DOHH2 (cell line): ENCODE measurements around the gene OSBPL10.

ENCODE experiments used
- H3F3A ChIP-seq: fragments of 200-600 bp; sonication (generic), shearing (Covaris generic); 2 replicates; pipeline ENCODE4 v1.6.0; 2016; ENCODE audit warnings: antibody characterized with exemption, mild to moderate bottlenecking; ENCODE audit not compliant: control insufficient read depth, insufficient read depth
- H3K27ac ChIP-seq: fragments of 200-600 bp; sonication (generic); 2 replicates; pipeline ENCODE4 v1.5.1; 2014; ENCODE audit warnings: low read depth, mild to moderate bottlenecking, low read length, moderate library complexity
- H3K27me3 ChIP-seq: fragments of 200-600 bp; sonication (generic); 2 replicates; pipeline ENCODE4 v1.6.1; 2014; ENCODE audit warnings: mild to moderate bottlenecking, low read length, mixed read lengths; ENCODE audit not compliant: control insufficient read depth
- H3K36me3 ChIP-seq: fragments of 200-600 bp; sonication (generic); 2 replicates; pipeline ENCODE4 v1.6.1; 2014; ENCODE audit warnings: mild to moderate bottlenecking, low read length, moderate library complexity, mixed read lengths; ENCODE audit not compliant: control insufficient read depth
- H3K4me1 ChIP-seq: fragments of 200-600 bp; sonication (generic); 2 replicates; pipeline ENCODE4 v1.6.1; 2014; ENCODE audit warnings: mild to moderate bottlenecking, low read length, mixed read lengths; ENCODE audit not compliant: control insufficient read depth
- H3K4me2 ChIP-seq: fragments of 200-600 bp; sonication (generic); 2 replicates; pipeline ENCODE4 v1.6.0; 2014; ENCODE audit warnings: mild to moderate bottlenecking, low read length, moderate library complexity
- H3K4me3 ChIP-seq: fragments of 200-600 bp; sonication (generic); 2 replicates; pipeline ENCODE4 v1.5.1; 2014; ENCODE audit warnings: mild to moderate bottlenecking, low read length, mixed read lengths
- H3K79me2 ChIP-seq: fragments of 200-600 bp; sonication (generic); 2 replicates; pipeline ENCODE4 v1.6.1; 2014; ENCODE audit warnings: mild to moderate bottlenecking, low read length, mixed read lengths; ENCODE audit not compliant: control insufficient read depth
- H3K9me2 ChIP-seq: fragments of 200-600 bp; sonication (generic); replicated peaks from 2 replicates; pipeline ENCODE4 v1.6.1; 2014; ENCODE audit warnings: mild to moderate bottlenecking, low read length, mixed read lengths; ENCODE audit not compliant: control insufficient read depth
- H3K9me3 ChIP-seq: fragments of 200-600 bp; sonication (generic); 2 replicates; pipeline ENCODE4 v1.6.1; 2014; ENCODE audit warnings: antibody characterized with exemption, low read length, mixed read lengths; ENCODE audit not compliant: control insufficient read depth, insufficient read depth
- H4K20me1 ChIP-seq: fragments of 200-600 bp; sonication (generic); 2 replicates; pipeline ENCODE4 v1.6.0; 2014; ENCODE audit warnings: low read depth, mild to moderate bottlenecking, antibody characterized with exemption, low read length, moderate library complexity; ENCODE audit not compliant: control insufficient read depth, insufficient read depth
- CTCF ChIP-seq: fragments of 200-600 bp; sonication (generic); IDR thresholded peaks from one replicate; pipeline ENCODE4 v1.5.1; 2014; ENCODE audit warnings: antibody characterized with exemption, mild to moderate bottlenecking, low read depth, low read length; ENCODE audit not compliant: poor library complexity, severe bottlenecking
- EZH2phosphoT487 ChIP-seq: fragments of 200-600 bp; sonication (generic); IDR thresholded peaks from 2 replicates; pipeline ENCODE4 v1.6.1; 2017; ENCODE audit warnings: borderline replicate concordance, mild to moderate bottlenecking, antibody characterized with exemption, low read length, moderate library complexity, mixed read lengths

Gene OSBPL10

GRCh38 chr3:31614162-31614921 is 366.7 kb downstream of the OSBPL10 start:
- H3K36me3 ChIP-seq = peaks cover 57% of the 10 kb centered on the region
- no peak overlapping the region for H3K27ac ChIP-seq
- H3F3A ChIP-seq = no peaks in the 10 kb centered on the region
- TF ChIP-seq EZH2phosphoT487 (no peak), CTCF (no peak)
- peaks cover 38% of the 10 kb centered on the region for H3K79me2 ChIP-seq
- H3K9me2 ChIP-seq = no peaks in the 10 kb centered on the region
- no peaks in the 10 kb centered on the region for H3K9me3 ChIP-seq
- no peak overlapping the region for H3K4me2 ChIP-seq
- no peaks in the 10 kb centered on the region for H4K20me1 ChIP-seq
- H3K4me3 ChIP-seq = no peak overlapping the region
- no peaks in the 10 kb centered on the region for H3K27me3 ChIP-seq
- H3K4me1 ChIP-seq = peaks cover 12% of the 10 kb centered on the region

DNA sequence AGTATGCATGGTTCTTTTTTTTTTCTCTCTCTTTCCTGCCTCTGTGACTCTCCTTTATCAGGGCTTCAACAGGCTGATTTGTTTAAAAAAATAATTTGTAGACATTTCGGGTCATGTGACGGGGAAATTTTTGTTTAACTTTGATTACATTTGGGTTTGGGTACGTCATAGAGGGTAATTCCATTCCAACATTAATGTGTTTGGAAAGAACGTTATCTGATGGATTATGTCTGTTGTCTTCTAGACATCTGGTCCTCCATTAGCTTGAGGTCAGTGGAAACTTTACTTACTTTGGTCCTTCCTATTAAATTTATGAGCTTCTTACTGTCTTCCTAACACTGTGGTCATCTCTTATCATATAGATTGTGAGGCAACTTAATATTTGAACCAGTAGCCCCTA is 367.4 kb downstream of the OSBPL10 start:
- Histone ChIP-seq H3K4me1 (peaks cover 12% of the 10 kb centered on the region), H4K20me1 (no peaks in the 10 kb centered on the region), H3K9me2 (no peaks in the 10 kb centered on the region), H3K9me3 (no peaks in the 10 kb centered on the region), H3K27ac (no peak overlapping the region), H3K79me2 (peaks cover 38% of the 10 kb centered on the region), H3K36me3 (peaks cover 52% of the 10 kb centered on the region), H3F3A (no peaks in the 10 kb centered on the region), H3K4me3 (no peak overlapping the region), H3K27me3 (no peaks in the 10 kb centered on the region), H3K4me2 (no peak overlapping the region)
- TF ChIP-seq EZH2phosphoT487 = no peak
- no peak for TF ChIP-seq CTCF

DNA sequence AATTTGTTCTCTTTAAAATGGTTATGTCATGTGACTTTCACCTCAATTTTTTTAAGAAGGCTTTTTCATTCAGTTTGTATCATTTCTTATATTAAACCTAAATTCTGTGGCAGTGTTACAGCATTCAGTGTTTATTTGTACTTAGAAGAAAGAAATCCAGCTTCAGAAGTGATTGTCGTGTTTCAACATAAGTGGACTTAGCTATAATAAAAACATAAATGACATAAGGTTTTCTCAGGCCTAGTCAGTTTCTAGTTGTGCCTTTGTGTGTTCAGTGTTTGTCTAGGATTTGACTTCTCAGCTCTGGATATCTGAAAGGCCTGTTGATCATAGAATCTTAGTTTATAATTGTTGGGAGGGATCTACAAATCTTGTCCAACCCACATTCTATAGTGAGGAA is 367.9 kb downstream of the OSBPL10 start:
- Histone ChIP-seq H3K9me3 (no peaks in the 10 kb centered on the region), H3K4me3 (no peak overlapping the region), H3K27me3 (no peaks in the 10 kb centered on the region), H3K79me2 (peaks cover 42% of the 10 kb centered on the region), H3F3A (no peaks in the 10 kb centered on the region), H3K27ac (no peak overlapping the region), H3K36me3 (peaks cover 50% of the 10 kb centered on the region), H4K20me1 (no peaks in the 10 kb centered on the region), H3K9me2 (no peaks in the 10 kb centered on the region), H3K4me1 (peaks cover 12% of the 10 kb centered on the region), H3K4me2 (no peak overlapping the region)
- TF ChIP-seq EZH2phosphoT487 = no peak
- no peak for TF ChIP-seq CTCF
